Tibial nerve (tissue), 4 donors: ENCODE measurements around the gene GINS3.

Experiments
- EP300 ChIP-seq, 2 donors: sonication (generic); formaldehyde crosslinking; IDR thresholded peaks; one replicate each; pipeline ENCODE4 v1.6.1; 2017; ENCODE audit warnings: antibody characterized with exemption in 2 of 2, mild to moderate bottlenecking in 1 of 2
- POLR2A ChIP-seq, 2 donors: fragments of 450-650 bp; IDR thresholded peaks; one replicate each; pipeline ENCODE4 v1.6.1; 2017; ENCODE audit warnings: antibody characterized with exemption in 2 of 2, mild to moderate bottlenecking in 2 of 2, moderate library complexity in 2 of 2
- TF ChIP-seq, protein P1 (sequence below), 5 experiments: fragments of 200-600 bp in 3 of 5; fragments of 450-650 bp in 2 of 5; sonication (generic) in 3 of 5; IDR thresholded peaks; one replicate each; pipeline ENCODE4 v1.5.1; 2016 to 2019; ENCODE audit warnings: antibody characterized with exemption in 5 of 5, mild to moderate bottlenecking in 3 of 5, moderate library complexity in 2 of 5

- TF ChIP-seq, protein P1, sequence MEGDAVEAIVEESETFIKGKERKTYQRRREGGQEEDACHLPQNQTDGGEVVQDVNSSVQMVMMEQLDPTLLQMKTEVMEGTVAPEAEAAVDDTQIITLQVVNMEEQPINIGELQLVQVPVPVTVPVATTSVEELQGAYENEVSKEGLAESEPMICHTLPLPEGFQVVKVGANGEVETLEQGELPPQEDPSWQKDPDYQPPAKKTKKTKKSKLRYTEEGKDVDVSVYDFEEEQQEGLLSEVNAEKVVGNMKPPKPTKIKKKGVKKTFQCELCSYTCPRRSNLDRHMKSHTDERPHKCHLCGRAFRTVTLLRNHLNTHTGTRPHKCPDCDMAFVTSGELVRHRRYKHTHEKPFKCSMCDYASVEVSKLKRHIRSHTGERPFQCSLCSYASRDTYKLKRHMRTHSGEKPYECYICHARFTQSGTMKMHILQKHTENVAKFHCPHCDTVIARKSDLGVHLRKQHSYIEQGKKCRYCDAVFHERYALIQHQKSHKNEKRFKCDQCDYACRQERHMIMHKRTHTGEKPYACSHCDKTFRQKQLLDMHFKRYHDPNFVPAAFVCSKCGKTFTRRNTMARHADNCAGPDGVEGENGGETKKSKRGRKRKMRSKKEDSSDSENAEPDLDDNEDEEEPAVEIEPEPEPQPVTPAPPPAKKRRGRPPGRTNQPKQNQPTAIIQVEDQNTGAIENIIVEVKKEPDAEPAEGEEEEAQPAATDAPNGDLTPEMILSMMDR (IDR thresholded peaks at IDR 0.05): no peak
- no peak for TF ChIP-seq POLR2A (IDR thresholded peaks at IDR 0.05)
- TF ChIP-seq EP300 (IDR thresholded peaks at IDR 0.05): no peak
Measured at GRCh38 chr16:58451945-58452401, 59.7 kb downstream of the GINS3 start.
